Activated T-helper 1 cell treated with anti-CD3 and anti-CD28 coated beads, Interleukin-2, amount 50 U/mL, for 16 hours (primary cell): Measurements from ENCODE around the gene ADH1A.
"Not testable (repeated sequence)": the region's sequence is repeated elsewhere in the genome, so short reads cannot be mapped to it uniquely, and the experiment has no call there.

Experiments
- DNase-seq, 2 donors: peaks; one replicate each; pipeline ENCODE4 v3.0.0-alpha.2; 2020; ENCODE audit warnings: low read depth in 1 of 2, low spot score in 1 of 2

The ADH1A gene

DNA sequence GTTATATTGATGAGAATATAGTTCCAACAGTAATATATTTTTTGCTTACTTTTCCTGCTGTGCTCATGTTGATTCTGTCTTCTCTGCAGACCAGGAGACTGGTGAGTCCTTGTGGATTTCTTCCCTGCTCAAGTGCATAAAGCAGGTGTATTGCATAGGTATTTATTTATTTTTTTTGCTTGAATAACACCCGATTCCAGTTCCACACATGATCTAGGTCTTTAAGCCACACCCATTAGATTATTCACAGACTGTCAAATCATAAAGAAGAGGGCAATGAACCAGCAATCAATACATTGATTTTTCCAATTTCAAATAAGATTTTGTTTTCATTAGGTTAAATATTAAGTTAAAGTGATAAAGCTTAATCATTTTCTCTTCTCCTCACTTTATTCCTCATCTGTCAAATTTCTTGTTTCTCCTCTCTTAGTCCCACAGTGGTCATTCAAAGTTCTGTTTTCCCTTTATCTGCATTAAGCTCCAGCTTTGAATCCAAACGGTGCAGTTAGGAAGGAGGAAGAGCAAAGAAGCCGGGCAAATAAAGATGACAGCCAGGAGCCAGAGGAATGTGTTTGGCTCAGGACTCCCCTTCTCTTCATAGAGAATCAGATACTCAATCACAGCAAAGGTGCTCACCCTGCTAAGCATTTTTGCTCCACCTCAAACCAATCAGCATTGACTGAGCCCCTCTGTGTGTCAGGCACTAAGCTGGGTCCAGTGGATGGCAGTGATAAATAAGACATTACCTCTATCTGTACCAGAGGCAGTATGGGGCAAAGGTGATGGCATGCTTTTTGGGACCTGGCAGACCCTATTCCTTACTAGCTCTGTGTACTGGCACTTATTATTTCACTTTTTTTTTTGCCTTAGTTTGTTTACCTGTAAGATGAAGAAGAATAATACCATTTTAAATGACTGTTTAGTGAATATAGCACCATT, at the start of gene ADH1A:
Gene ADH1A (minus strand): TSS at position 138 of the 939 bp plus-strand sequence. CDS start 71 bp downstream, at position 67.
- DNase-seq = no peak

DNA sequence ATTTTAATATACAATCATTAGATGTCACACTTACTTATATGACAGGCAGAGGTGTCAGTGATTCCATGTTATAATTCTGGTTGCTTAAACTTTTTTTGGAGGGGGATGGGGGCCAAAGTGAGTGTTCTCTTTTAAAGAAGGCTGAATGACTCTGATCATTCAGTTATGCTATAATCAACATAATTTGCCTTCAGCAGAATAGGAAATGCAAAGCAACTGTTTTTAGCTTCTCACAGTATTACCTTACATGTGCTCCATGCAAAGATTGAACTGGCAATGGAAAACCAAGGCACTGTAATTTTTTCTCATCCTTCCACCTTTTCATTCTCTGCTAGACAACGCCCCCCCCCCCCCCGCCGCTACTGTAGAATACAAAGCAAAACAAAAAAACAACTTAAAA, 48.4 kb upstream of the ADH1A start:
- no peak for DNase-seq

DNA sequence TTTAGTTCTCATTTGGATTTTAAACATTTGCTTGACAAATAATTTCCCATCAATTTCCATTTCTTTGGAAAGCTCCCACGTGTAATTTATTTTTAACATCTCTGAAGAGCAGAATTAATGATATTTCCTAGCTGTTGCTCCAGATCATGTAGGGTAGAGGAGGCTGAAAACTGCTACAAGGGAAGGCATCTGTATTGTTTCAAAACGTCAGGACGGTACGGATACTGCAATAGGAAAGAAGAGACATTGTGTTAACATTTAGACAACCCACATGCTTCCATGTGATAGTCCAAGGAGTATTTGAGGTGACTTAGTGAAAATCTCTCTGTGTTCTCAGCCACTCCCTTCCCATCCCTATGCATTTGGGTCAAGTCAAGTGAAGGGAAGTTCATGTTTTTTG, 45.8 kb upstream of the ADH1A start:
- DNase-seq = no peak

DNA sequence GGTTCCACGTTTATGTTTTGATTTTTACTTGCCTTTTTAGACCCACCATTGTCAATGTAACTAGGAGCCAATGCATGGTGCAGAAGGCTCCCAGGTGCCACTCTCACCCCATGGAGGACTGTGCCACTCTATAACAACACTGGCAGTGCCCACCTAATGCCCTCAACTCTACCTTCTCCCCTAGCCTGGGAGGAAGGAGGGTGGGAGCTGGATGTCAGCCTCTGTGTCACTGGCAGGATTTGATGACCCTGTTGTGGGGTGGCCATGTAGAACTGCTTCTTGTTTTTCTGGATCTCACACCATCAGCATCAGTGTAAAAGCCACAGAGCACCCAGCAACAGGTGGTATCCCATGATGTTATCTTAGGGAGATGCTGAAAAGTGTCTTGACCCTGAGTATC, 44.1 kb upstream of the ADH1A start:
- no peak for DNase-seq

DNA sequence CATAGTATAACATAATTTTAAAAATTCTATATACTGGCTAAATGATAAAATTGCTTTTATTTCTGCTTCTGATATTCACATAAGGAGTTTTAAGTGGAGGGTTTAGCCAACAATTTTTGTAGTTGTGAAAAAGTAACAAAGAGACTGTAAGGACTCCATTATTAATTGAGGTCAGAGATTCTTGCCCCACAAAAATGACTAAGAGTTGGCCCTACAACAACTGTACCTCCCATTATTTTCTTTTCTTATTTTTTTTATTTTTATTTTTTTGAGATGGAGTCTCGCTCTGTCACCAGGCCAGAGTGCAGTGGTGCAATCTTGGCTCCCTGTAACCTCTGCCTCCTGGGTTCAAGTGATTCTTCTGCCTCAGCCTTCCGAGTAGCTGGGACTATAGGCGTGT, 39.9 kb upstream of the ADH1A start:
- DNase-seq = no peak

DNA sequence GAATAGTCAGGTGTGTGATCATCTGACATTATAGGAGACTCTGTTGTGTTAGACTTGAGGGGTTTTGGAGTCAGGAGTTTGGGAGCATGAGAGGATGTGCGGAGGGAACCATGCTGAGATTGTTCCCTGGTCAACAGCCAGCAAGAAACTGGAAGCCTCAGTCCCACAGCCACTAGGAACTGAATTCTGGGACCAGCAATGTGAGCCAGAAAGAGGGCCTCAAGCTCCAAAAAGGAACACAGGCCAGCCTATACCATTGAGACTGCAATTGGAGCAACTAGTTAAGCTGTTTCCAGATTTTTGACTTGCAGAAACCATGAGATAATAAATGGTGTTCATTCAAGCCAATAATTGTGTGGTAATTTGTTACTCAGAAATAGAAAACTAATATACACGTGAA, 39.1 kb upstream of the ADH1A start:
- DNase-seq = no peak

DNA sequence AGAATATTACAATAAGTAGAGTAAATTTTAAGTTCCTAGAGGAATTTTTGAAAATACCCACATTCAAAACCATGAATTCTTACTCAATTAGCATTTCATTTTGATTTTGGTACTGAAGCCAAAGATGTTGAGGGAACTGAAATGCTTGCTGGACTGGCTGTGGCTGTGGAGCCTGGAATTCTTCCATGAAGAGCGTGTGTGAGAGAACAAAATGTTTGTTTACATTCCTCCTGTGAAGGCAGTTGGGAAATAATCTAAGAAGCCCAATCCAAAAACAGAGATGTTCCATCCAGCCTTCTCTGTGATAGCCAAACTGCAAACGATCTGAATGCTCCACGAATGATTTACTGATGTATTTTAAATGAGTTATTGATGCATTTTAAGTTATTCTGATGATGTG, 34.2 kb upstream of the ADH1A start:
- DNase-seq = no peak

DNA sequence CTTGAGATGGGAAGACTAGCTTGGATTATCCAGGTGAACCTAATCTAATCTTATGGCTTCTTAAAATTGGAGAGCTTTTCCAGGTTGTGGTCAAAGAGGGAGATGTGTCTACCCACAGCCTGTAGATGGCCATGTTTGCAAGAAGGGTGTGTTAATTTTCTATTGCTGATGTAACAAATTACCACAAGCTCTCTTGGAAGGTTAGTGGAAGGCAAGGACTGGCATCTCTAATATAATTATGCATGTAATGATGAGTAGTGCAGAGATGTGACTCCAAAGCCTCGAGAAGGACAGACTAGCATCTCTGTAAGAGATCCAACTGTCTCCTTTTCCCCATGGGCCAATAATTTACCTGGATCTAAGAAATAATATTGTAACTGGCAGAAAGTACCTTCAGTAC, 33.6 kb upstream of the ADH1A start:
- DNase-seq = no peak

DNA sequence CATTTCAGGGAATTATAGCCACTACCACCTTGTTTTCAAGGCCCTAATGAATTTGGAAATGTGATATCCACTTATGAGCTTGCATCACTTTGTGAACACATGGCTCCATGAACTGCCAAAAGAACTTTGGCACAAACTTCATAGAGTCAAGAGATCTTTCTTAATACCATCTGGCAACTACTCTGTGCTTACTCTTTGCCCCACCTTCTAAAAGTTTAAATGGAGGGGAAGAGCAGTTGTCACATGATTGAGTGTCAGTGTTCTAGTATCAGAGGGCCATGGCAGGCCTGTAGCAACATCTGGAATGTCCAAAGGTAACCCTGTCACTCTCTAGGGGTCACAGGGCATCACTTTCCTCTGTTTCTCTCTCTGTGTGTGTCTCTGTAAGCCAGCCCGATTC, 33.0 kb upstream of the ADH1A start:
- no peak for DNase-seq

DNA sequence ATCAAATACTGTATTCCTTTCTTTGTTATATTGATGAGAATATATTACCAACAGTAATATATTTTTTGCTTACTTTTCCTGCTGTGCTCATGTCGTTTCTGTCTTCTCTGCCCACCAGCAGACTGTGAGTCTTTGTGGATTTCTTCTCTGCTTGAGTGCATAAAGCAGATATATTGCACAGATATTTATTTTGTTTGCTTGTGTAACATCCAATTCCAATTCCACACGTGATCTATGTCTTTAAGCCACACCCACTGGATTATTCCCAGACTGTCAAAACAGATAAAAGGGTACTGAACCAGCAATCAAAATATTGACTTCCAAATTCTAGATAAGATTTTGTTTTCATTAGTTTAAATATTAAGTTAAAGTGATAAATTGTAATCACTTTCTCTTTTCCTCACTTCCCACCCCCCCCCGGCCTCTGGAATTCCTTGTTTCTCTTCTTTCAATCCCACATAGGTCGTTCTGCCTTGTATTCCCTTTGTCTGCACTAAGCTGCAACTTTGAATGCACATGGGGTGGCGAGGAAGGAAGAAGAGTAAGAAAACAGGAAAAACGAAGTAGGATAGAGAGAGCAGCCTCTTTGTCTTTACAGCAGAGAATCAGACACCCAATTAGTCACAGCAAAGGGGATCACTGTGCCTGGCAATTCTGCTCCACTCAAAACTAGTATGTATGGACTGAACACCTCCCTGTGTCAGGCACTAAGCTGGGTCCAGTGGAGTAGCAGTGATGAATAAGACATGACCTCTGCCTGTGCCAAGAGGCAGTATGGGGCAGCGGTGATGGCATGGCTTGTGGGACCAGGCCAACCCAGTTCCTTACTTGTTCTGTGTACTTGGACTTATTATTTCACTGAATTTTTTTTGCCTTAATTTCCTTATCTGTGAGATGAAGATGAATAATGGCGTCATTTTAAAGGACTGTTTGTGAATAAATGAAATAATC, 30.7 kb upstream of the ADH1A start, which contains the start of gene ADH1B:
Gene ADH1B (minus strand): TSS at position 161 of the 951 bp plus-strand sequence. CDS start 70 bp downstream, at position 91.
- no peak for DNase-seq

DNA sequence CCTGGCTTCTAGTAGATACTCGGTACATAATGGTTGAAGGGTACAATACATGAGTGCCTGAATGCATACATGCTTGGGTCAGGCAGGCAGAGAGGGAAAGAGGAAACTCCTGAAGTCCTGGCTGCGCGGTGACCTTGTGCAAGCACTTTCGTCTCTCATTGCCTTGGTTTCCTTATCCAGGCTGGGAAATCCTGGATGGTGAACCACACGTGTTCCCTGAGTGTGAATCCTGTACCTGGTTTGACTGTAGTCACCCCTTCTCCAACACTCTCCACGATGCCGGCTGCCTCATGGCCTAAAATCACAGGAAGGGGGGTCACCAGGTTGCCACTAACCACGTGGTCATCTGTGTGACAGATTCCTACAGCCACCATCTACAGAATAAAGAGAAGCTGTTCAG, 27.0 kb upstream of the ADH1A start:
- DNase-seq = not testable (repeated sequence)

DNA sequence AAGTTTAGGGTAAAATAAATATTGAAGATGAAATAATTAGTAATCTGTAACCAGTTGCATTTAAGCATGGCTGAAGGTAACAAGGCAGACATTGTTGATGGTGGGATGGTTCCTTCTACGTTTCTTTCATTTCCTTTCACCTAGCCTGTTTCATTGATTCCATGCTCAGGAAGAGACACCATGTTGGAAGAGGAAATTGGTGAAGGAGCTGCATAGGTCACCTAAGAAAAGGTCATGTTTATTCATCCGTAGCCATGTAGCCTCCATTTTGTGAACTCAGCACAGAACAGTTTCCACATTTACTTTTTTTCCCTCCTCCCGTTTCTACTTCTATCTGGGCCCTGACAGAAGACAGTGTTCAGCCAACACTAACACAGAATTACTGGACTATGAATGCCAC, 26.6 kb upstream of the ADH1A start:
- DNase-seq = no peak

DNA sequence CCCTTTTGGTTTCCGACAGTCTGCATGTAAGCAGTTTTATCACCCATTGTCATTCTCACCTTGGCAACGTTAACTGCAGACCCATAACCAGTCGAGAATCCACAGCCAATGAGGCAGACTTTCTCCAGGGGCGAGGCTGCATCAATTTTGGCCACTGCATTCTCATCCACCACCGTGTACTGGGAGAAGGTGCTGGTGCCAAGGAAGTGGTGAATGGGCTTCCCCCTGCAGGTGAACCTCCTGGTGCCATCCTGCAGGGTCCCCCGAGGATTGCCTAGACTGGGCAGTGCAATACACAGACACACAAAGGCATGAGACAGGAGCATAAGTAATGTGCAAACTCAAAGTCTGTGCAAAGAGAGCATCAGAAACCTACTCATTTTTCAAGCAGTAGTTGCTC, 25.1 kb upstream of the ADH1A start:
- DNase-seq = no peak

DNA sequence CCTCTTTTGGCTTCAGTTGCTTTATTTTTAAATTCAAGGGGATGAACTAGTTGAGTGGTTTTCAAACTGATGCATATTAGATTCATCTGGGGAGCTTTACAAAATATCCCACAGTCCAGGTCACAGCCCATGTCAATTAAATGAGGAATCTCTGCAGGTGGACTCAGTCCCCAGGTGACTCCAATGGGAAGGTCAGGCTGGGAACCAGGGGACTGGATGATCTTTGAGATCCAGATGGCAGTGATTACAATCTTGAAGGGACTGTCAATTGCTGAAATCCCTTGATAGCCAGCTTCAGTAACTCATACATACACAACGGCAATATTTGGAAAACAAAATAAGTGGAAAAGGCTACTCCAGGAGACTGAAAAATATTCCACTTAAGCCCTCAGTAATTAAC, 23.4 kb upstream of the ADH1A start:
- no peak for DNase-seq

DNA sequence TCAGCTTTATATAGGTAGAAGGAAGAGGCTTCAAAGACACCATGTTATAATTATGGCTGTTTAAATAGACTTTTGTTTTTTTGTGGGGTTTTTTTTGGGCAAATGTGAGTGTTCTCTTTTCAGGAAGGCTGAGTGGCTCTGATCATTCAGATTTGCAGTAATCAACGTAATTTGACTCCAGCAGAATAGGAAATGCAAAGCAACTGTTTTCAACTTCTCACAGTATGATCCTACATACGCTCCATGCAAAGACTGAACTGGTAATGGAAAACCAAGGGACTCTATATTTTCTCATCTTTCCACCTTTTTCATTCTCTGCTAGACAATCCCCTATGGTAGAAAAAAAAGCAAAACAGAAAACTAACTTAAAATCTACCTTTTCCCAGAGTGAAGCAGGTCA, 19.6 kb upstream of the ADH1A start:
- no peak for DNase-seq

DNA sequence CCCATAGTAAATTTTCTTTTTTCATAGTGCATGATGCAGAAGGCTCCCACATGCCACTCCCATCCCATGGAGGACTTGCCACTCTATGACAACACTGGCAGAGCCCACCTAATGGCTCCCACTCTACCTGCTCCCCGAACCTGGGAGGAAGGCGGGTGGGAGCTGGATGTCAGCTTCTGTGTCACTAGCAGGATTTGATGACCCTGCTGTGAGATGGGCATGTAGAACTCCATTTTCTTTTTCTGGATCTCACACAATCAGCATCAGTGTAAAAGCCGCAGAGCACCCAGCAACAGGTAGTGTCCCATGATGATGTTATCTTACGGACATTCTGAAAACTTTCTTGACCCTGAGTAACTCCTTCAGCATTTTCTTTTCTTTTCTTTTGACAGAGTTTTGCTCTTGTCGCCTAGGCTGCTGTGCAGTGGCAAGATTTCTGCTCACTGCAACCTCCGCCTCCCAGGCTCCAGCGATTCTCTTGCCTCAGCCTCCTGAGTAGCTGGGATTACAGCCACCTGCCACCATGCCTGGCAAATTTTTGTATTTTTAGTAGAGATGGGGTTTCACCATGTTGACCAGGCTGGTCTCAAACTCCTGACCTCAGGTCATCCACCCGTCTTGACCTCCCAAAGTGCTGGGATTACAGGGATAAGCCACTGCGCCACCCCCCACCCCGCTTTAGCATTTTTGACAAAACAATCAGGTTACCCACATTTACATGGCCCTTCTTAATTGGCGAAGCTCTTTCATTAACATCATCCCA, 15.0 kb upstream of the ADH1A start:
- DNase-seq = no peak

DNA sequence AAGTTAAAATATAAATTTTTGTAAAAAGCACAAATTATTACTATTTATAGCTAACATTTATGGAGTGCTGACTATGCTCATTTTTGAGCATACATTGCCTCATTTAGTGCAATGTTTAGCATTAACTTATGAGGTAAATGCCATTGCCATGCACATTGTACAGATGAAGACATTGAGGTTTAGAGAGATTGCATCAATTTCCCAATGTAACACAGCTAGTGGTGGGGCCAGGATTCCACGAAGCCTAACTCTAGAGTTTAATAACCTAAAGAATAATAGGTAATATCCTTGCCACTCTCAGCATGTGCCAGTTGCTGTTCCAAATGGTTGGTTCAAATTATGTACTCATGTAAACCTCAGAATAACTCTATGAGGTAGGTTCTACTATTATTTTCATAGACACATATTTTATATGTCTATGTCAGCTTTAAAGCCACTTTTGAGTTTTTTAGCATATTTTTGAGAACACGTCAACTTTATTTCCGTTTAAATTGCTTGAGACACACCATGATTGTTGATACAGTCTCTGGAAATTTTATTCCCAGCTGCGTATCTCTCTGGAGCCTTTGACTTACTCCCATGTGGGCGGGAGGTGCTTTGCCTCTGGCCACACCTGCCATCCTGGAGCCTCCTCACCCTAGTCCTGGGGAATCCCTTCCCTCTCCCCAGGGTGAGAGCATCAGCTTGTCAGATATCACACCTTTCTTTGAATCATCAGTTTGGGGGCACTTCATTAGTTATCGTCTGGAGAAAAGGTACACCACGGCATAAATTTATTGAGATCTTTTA, 10.8 kb upstream of the ADH1A start:
- DNase-seq = no peak

DNA sequence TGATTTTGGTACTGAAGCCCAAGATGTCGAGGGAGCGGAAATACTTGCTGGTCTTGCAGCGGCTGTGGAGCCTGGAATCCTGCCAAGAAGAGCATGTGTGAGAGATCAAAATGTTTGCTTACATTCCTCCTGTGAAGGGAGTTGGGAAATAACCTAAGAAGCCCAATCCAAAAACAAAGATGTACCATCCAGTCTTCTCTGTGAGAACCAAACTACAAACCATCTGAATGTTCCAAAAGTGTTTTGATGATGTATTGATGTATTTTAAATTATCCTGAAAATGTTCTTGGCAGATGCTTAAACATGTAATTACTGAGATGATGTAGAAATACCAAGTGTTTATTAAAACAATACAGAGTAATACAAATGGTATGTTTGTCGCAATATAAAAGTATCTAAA, 10.1 kb upstream of the ADH1A start:
- no peak for DNase-seq

DNA sequence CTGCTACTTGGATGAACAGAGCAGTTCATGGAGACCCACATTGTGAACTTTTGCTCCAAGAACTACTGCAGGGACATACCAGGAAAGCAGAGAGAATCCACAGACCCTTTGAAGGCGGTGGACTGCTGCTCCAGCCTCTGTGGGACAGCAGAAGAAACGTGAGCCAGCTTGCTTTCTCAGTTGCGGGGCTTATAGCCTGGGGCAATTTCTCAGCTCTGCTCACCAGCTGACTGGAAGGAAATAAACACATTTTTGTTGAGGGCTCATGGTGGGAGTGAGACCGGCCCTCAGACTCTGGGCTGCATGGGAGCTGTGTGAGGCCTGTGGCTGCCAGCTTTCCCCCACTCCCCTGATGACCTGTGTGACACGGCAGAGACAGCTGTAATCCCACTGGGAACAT, 2.6 kb upstream of the ADH1A start:
- no peak for DNase-seq

DNA sequence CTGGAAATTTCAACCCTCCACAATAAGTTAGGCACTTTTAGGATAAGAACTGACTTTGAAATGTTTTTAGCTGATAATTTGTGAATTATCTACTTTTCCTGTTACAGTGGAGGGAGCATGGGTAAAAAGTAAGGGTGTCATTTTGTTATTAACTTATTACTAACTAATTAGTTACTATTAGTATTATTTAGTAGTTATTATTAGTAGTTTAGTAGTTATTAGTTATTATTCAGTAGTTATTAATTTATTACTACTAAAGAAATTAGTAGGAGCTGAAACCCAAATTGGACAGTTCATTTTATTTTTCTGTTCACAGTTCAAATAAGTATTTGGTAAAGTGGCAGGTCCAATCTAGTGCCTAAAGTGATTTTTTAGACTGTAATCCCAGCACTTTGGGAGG, 5.4 kb downstream of the ADH1A start:
- no peak for DNase-seq
